Measurements from ENCODE around the gene ATG10. TPM values are rescaled to one million over a fixed set of nuclear protein-coding genes. Genes with fewer than 3 reads are reported as not detected.

The ATG10 gene
- total RNA-seq, 1 experiment from 2014 or later, result 12.2 TPM

DNA sequence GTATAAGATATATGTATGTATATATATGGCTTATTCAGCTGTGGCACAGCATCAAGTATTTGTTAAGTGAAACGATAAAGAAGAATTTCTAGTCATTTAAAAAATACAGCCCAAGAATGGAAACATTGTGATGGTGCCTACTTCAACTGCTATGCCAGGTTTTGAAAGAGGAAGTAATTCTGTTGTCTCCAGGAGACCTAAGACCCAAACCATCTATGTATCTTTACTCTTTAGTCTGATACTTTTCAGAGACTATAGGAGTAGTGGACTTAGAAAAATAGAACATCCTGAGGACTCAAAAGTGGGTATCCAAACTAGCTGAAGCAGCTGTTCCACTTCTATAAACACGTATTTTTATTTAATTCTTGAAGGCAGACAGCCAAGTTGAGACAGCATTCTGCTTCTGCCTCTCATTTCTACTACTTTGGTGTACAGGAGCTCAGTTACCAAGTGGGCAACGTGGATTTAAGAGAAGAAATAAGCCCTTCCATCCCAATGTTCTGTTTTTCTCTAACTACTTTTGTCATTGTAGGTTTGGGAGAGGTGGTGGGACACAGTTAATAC lies 195.6 kb downstream of the ATG10 start (continued):
- TF ChIP-seq CTCF (IDR thresholded peaks at IDR 0.05), result no peak

DNA sequence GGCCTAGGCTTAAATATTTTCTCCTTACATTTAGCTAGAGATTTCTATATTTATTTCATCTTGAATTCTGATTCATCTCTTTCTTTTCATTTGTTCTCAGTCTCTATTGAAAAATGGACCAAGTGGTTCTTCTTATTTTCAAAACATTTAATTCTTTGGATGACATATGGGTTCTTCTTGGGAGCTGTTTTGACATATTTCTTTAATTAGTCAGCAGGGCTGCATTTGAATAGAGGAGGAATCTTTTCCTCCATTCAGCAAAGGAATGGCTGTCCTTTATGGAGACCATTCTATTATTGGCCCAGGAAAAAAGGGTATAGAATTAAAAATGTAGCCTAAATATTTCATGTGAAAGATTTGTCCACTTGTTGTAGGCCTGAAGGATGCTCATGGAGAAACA lies 196.5 kb downstream of the ATG10 start:
- ChIA-PET CTCF (no interaction called here), POLR2A (no interaction called here)
- ATAC-seq, result peak; percentile 27; the same call in 1 of the 2 replicates
- Mint-ChIP-seq H3K4me3 (no peak overlapping the region), H3K36me3 (no peaks in the 10 kb centered on the region), H3K9me3 (no peaks in the 10 kb centered on the region; the same call in 1 of the 2 replicates), H3K27me3 (ENCODE audit: low read depth) (no peaks in the 10 kb centered on the region), H3K27ac (0 out of 2 replicates have a peak overlapping the region, but pooled peaks have one; percentile 0), H3K4me1 (peaks cover 43% of the 10 kb centered on the region)
- no peak for DNase-seq (ENCODE audit: low spot score)
- no peak for TF ChIP-seq EMX1 (CRISPR knock-in tag; IDR thresholded peaks at IDR 0.05)
- TF ChIP-seq FOXJ3 (CRISPR knock-in tag; IDR thresholded peaks at IDR 0.05; ENCODE audit: borderline replicate concordance), result no peak
- TF ChIP-seq AFF4 (CRISPR knock-in tag; IDR thresholded peaks at IDR 0.05; ENCODE audit: borderline replicate concordance), result no peak
- no peak for TF ChIP-seq USF2 (CRISPR knock-in tag; IDR thresholded peaks at IDR 0.05)
- TF ChIP-seq E2F5 (CRISPR knock-in tag; IDR thresholded peaks at IDR 0.05), result no peak
- TF ChIP-seq SOX15 (CRISPR knock-in tag; IDR thresholded peaks at IDR 0.05), result no peak
- TF ChIP-seq ZNF138 (CRISPR knock-in tag; conservative IDR thresholded peaks at IDR 0.05), result no peak
- no peak for TF ChIP-seq GABPB1 (CRISPR knock-in tag; IDR thresholded peaks at IDR 0.05)
- TF ChIP-seq ZNF232 (CRISPR knock-in tag; IDR thresholded peaks at IDR 0.05), result no peak

DNA sequence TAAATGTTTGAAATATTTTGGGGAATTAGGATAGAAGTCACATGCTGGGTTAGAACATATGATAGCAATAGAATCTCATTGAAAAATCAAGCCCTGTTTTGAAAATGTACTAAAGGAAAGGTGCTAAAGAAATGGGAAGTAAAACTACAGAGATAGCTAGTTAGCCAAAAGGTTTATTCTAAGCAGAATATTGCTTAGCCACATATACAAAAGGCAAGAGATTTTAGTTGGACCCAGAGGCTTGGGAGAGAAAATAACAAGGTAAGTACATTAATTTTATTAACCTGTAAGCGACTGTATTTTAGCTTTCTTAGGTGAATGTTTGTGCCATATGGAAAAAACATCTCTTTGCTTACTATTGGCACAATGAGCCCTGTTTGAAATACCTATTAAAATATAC lies 198.1 kb downstream of the ATG10 start:
- Mint-ChIP-seq H3K27ac (no peak overlapping the region; the same call in 1 of the 2 replicates), H3K4me1 (peaks cover 38% of the 10 kb centered on the region), H3K36me3 (no peaks in the 10 kb centered on the region), H3K4me3 (no peak overlapping the region), H3K9me3 (no peaks in the 10 kb centered on the region; the same call in 1 of the 2 replicates), H3K27me3 (ENCODE audit: low read depth) (no peaks in the 10 kb centered on the region)
- ATAC-seq (no peak), DNase-seq (ENCODE audit: low spot score) (no peak)
- POLR2A ChIA-PET, result no interaction called here
- CTCF ChIA-PET, result no interaction called here
- TF ChIP-seq ZNF121 (CRISPR knock-in tag; IDR thresholded peaks at IDR 0.05) (no peak), GABPB1 (CRISPR knock-in tag; IDR thresholded peaks at IDR 0.05) (no peak), FOXP4 (CRISPR knock-in tag; IDR thresholded peaks at IDR 0.05) (no peak), ZNF425 (CRISPR knock-in tag; conservative IDR thresholded peaks at IDR 0.05) (no peak), AFF4 (CRISPR knock-in tag; IDR thresholded peaks at IDR 0.05; ENCODE audit: borderline replicate concordance) (no peak), RELA (CRISPR knock-in tag; IDR thresholded peaks at IDR 0.05; ENCODE audit: borderline replicate concordance) (no peak)
- TF ChIP-seq, protein P1, sequence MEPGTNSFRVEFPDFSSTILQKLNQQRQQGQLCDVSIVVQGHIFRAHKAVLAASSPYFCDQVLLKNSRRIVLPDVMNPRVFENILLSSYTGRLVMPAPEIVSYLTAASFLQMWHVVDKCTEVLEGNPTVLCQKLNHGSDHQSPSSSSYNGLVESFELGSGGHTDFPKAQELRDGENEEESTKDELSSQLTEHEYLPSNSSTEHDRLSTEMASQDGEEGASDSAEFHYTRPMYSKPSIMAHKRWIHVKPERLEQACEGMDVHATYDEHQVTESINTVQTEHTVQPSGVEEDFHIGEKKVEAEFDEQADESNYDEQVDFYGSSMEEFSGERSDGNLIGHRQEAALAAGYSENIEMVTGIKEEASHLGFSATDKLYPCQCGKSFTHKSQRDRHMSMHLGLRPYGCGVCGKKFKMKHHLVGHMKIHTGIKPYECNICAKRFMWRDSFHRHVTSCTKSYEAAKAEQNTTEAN (CRISPR knock-in tag; IDR thresholded peaks at IDR 0.05), result no peak

Data from WTC11 (cell line).